Measurements from ENCODE around the gene MEGF11.

Gene MEGF11

GRCh38 chr15:66065325-66065724 is 188.2 kb downstream of the MEGF11 start:
- DNase-seq (ENCODE audit: low read depth): no peak

GRCh38 chr15:66063147-66063546 is 190.4 kb downstream of the MEGF11 start:
- DNase-seq (ENCODE audit: low read depth): no peak

GRCh38 chr15:66057089-66057488 is 196.5 kb downstream of the MEGF11 start:
- DNase-seq (ENCODE audit: low read depth): no peak

GRCh38 chr15:66053991-66054390 is 199.6 kb downstream of the MEGF11 start:
- no peak for DNase-seq (ENCODE audit: low read depth)

GRCh38 chr15:66051833-66052232 is 201.7 kb downstream of the MEGF11 start:
- DNase-seq (ENCODE audit: low read depth): no peak

GRCh38 chr15:66050264-66050663 is 203.3 kb downstream of the MEGF11 start:
- no peak for DNase-seq (ENCODE audit: low read depth)

GRCh38 chr15:66049353-66049752 is 204.2 kb downstream of the MEGF11 start:
- DNase-seq (ENCODE audit: low read depth): no peak

- no peak for DNase-seq (ENCODE audit: low read depth)
These were observed 206.1 kb downstream of the MEGF11 start for GRCh38 chr15:66047321-66048024.

GRCh38 chr15:66046751-66047150 is 206.8 kb downstream of the MEGF11 start:
- DNase-seq (ENCODE audit: low read depth): no peak

GRCh38 chr15:66046326-66046725 is 207.2 kb downstream of the MEGF11 start:
- DNase-seq (ENCODE audit: low read depth): no peak

- DNase-seq (ENCODE audit: low read depth): no peak
These were observed 208.0 kb downstream of the MEGF11 start for GRCh38 chr15:66045542-66045941.

GRCh38 chr15:66044837-66045236 is 208.7 kb downstream of the MEGF11 start:
- no peak for DNase-seq (ENCODE audit: low read depth)

- no peak for DNase-seq (ENCODE audit: low read depth)
These were observed 210.3 kb downstream of the MEGF11 start for GRCh38 chr15:66043264-66043663.

GRCh38 chr15:66042624-66043023 is 210.9 kb downstream of the MEGF11 start:
- no peak for DNase-seq (ENCODE audit: low read depth)

GRCh38 chr15:66041276-66041675 is 212.3 kb downstream of the MEGF11 start:
- no peak for DNase-seq (ENCODE audit: low read depth)

GRCh38 chr15:66040211-66040892 is 213.2 kb downstream of the MEGF11 start:
- DNase-seq (ENCODE audit: low read depth): no peak

- no peak for DNase-seq (ENCODE audit: low read depth)
These were observed 214.3 kb downstream of the MEGF11 start for GRCh38 chr15:66039117-66039871.

GRCh38 chr15:66038387-66039116 is 215.0 kb downstream of the MEGF11 start:
- no peak for DNase-seq (ENCODE audit: low read depth)

- no peak for DNase-seq (ENCODE audit: low read depth)
These were observed 216.7 kb downstream of the MEGF11 start for GRCh38 chr15:66036859-66037258.

- no peak for DNase-seq (ENCODE audit: low read depth)
These were observed 217.6 kb downstream of the MEGF11 start for GRCh38 chr15:66035901-66036300.

- DNase-seq (ENCODE audit: low read depth): no peak
These were observed 220.4 kb downstream of the MEGF11 start for GRCh38 chr15:66033143-66033542.

GRCh38 chr15:66032006-66032405 is 221.5 kb downstream of the MEGF11 start:
- DNase-seq (ENCODE audit: low read depth): no peak
